ENCODE results near the gene ATAD1.
"Not testable (repeated sequence)": the region's sequence is repeated elsewhere in the genome, so short reads cannot be mapped to it uniquely, and the experiment has no call there.

ATAD1 gene

GRCh38 chr10:87801813-87802435 is 16.1 kb downstream of the ATAD1 start:
- not testable (repeated sequence) for DNase-seq

- no peak for DNase-seq
Measured at GRCh38 chr10:87799860-87800259, 18.2 kb downstream of the ATAD1 start.

GRCh38 chr10:87798082-87798481 is 19.9 kb downstream of the ATAD1 start:
- DNase-seq = no peak

- no peak for DNase-seq
Measured at GRCh38 chr10:87794285-87794684, 23.7 kb downstream of the ATAD1 start.

GRCh38 chr10:87790185-87790584 is 27.8 kb downstream of the ATAD1 start:
- DNase-seq = no peak

GRCh38 chr10:87786421-87786820 is 31.6 kb downstream of the ATAD1 start:
- DNase-seq = no peak

GRCh38 chr10:87782721-87783120 is 35.3 kb downstream of the ATAD1 start:
- DNase-seq = no peak

- DNase-seq = no peak
Measured at GRCh38 chr10:87781545-87781944, 36.5 kb downstream of the ATAD1 start.

- no peak for DNase-seq
Measured at GRCh38 chr10:87776328-87776727, 41.7 kb downstream of the ATAD1 start.

GRCh38 chr10:87775766-87776165 is 42.3 kb downstream of the ATAD1 start:
- DNase-seq = no peak

GRCh38 chr10:87771871-87772500 is 46.0 kb downstream of the ATAD1 start:
- no peak for DNase-seq

- no peak for DNase-seq
Measured at GRCh38 chr10:87767253-87767652, 50.8 kb downstream of the ATAD1 start.

- DNase-seq = no peak
Measured at GRCh38 chr10:87765666-87766376, 52.2 kb downstream of the ATAD1 start.

- no peak for DNase-seq
Measured at GRCh38 chr10:87764072-87764934, 53.7 kb downstream of the ATAD1 start.

- no peak for DNase-seq
Measured at GRCh38 chr10:87763086-87763861, 54.8 kb downstream of the ATAD1 start.

- no peak for DNase-seq
Measured at GRCh38 chr10:87761892-87762291, 56.1 kb downstream of the ATAD1 start.

- no peak for DNase-seq
Measured at GRCh38 chr10:87761153-87761552, 56.9 kb downstream of the ATAD1 start.

GRCh38 chr10:87760195-87760905 is 57.7 kb downstream of the ATAD1 start:
- no peak for DNase-seq

- DNase-seq = no peak
Measured at GRCh38 chr10:87759551-87759950, 58.5 kb downstream of the ATAD1 start.

- no peak for DNase-seq
Measured at GRCh38 chr10:87757685-87758084, 60.3 kb downstream of the ATAD1 start.

- DNase-seq = no peak
Measured at GRCh38 chr10:87753995-87754866, 63.8 kb downstream of the ATAD1 start.

Measured in RPMI8226 (cell line).